HAP-1 (cell line): ENCODE results near the gene KLHL10.
"Not testable (repeated sequence)": the region's sequence is repeated elsewhere in the genome, so short reads cannot be mapped to it uniquely, and the experiment has no call there.

Experiments
- DNase-seq, 2 experiments: peaks; one replicate each; pipeline ENCODE4 v3.0.0-alpha.2; 2016 to 2020; ENCODE audit warnings: low spot score in 2 of 2
- H3K27me3 ChIP-seq: fragments of 250-450 bp; sonication (Bioruptor Pico); 2 replicates; pipeline ENCODE4 v1.5.1; 2020; ENCODE audit warnings: low read depth, mild to moderate bottlenecking, moderate library complexity
- H3K36me3 ChIP-seq: fragments of 250-450 bp; sonication (Bioruptor Pico); replicated peaks from 2 replicates; pipeline ENCODE4 v1.5.1; 2020; ENCODE audit warnings: mild to moderate bottlenecking
- H3K4me1 ChIP-seq: fragments of 250-450 bp; sonication (Bioruptor Pico); 2 replicates; pipeline ENCODE4 v1.5.1; 2020; ENCODE audit warnings: mild to moderate bottlenecking
- H3K4me3 ChIP-seq: fragments of 250-450 bp; sonication (Bioruptor Pico); 2 replicates; pipeline ENCODE4 v1.5.1; 2020; ENCODE audit warnings: mild to moderate bottlenecking, moderate library complexity
- H3K9me3 ChIP-seq: fragments of 250-450 bp; sonication (Bioruptor Pico); 2 replicates; pipeline ENCODE4 v1.5.1; 2020; ENCODE audit warnings: mild to moderate bottlenecking, moderate library complexity
- in situ Hi-C: fragments of 300-500 bp; cut with MboI; formaldehyde crosslinking; loops from 3 replicates; pipeline ENCODE4 v1.14.3; 2020; ENCODE audit warnings: low sequenced_read_pairs, inconsistent platforms, mixed read lengths

Gene KLHL10

DNA sequence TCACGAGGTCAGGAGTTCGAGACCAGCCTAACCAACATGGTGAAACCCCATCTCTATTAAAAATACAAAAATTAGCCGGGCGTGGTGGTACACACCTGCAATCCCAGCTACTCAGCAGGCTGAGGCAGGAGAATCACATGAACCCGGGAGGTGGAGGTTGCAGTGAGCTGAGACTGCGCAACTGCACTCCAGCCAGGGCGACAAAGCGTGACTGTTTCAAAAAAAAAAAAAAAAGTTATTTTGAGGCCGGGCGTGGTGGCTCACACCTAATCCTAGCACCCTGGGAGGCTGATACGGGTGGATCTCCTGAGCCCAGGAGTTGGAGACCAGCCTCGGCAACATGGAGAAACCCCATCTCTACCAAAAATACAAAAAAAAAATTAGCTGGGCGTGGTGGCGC is 13.8 kb downstream of the KLHL10 start:
- H3K36me3 ChIP-seq: peaks cover 27% of the 10 kb centered on the region
- H3K9me3 ChIP-seq, H3K4me1 ChIP-seq, DNase-seq, in situ Hi-C loops, H3K27me3 ChIP-seq, H3K4me3 ChIP-seq: not testable (repeated sequence)

DNA sequence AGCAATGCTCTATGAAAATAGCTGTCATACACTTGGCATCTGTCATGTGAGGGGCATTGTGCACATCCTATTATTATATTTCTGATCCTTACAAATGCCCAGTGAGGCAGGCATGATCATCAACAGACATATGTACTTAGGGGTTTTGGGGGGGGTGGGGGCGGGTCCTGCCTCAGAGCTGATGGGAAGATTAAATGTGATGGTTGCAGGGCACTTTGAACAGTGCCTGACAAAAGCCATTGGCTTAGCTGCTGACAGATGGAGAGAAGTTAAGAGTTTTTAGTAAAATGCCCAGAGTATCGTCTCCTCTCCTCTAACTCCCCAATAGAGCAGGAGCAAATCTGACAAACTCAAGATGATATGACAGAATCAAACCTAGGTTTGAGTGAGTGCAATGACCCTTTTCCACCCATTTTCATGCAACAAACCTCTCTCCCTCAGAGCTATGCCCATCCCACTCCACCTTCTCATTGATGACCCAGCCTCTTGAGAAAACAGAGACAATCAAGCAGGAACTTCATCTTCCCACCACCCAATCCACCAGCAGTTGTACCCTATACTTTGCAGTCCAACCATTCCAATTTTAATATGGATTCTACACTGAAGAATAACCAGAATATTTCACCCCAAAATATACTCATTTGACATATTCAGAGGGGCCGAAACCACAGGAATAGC is 22.8 kb downstream of the KLHL10 start:
- Histone ChIP-seq H3K27me3 (no peaks in the 10 kb centered on the region), H3K9me3 (no peaks in the 10 kb centered on the region), H3K4me3 (no peak overlapping the region), H3K4me1 (peaks cover 13% of the 10 kb centered on the region), H3K36me3 (peaks cover 6% of the 10 kb centered on the region)
- DNase-seq: no peak
- in situ Hi-C loops: no loop called here

DNA sequence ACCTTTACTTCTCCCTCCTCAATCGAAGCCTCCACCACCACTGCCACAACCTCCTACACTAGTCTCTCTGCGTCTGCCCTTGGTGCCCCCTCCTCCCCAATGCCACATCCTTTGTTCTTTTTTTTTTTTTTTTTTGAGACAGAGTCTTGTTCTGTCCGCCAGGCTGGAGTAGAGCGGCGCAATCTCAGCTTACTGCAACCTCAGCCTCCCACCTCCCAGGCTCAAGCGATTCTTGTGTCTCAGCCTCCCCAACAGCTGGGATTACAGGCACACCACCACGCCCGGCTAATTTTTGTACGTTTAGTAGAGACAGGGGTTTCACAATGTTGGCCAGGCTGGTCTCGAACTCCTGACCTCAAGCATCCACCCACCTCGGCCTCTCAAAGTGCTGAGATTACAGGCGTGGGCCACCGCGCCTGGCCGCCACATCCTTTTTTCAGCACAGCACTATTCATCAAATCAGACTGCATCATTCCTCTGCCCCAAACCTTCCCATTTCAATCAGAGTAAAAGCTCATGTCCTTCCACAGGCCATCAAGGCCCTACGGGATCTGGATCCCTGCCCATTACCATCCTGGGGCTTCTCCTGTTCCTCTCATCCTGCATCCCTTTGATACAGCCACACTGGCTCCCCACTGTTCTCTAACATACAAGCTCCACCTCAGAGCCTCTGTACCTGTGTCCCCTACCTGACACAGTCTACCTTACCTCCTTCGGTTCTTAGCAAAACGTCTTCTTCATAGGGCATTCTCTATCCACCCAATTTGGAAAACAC is 25.6 kb downstream of the KLHL10 start:
- H3K4me3 ChIP-seq: peak overlapping the region; percentile 99
- peaks cover 24% of the 10 kb centered on the region for H3K36me3 ChIP-seq
- in situ Hi-C loops: no loop called here
- H3K9me3 ChIP-seq: no peaks in the 10 kb centered on the region
- peaks cover 13% of the 10 kb centered on the region for H3K4me1 ChIP-seq
- no peaks in the 10 kb centered on the region for H3K27me3 ChIP-seq
- no peak for DNase-seq

DNA sequence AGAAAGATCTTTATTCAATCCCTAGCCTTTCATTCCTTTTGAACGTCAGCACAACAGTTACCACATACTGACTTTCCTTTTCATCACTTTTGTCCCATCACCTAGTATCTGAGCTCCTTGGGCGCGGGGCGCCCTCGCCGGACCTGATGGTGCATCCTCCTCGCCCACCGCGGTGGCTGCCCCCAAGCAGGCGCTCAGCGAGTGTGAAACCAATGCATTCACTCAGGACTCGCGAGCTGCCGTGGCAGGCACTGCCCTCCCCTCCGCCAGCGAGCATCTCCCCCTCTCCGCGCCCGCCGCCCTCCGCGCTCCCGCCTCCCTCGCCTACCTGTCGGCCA is 26.8 kb downstream of the KLHL10 start:
- DNase-seq: peak in 1 of 2 experiments; percentile 13
- Histone ChIP-seq H3K36me3 (peaks cover 29% of the 10 kb centered on the region), H3K27me3 (no peaks in the 10 kb centered on the region), H3K4me1 (peaks cover 13% of the 10 kb centered on the region), H3K9me3 (no peaks in the 10 kb centered on the region), H3K4me3 (peak overlapping the region; percentile 99)
- in situ Hi-C loops: no loop called here

DNA sequence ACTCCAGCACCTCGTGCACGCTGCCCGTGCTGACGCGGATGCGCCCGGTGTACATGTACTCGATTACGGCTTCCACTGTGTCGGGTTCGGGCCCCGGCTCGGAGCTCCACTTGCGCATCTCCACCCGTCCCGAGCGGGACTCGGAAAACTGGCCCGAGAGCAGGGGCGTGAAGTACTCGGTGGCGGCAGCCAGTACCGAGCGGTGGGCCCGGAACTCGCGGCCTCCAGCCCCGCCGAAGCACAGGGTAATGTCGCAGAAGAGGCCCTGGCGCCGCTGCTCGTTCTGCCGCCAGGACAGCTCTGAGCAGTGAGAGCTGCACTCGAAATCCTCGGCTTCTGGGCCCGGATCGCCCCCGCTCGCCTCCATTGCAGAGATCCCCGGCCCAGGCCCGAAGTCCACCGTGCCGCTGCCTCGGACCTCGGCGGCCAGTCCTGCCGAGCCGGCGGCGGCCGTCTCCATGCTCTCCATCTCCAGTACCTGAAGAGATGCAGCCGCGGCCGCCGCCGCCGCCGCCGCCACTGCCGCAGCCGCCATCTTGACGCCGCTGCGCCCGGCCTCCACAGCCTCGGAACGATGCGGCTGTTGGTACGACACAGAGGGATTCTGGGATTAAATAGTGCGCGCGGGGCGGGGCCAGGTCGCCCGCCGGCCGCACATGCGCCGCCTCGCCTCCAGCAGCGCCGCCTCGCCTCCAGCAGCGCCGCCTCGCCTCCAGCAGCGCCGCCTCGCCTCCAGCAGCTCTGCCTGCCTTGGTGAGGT is 27.4 kb downstream of the KLHL10 start, which contains the start of gene KLHL11:
Gene KLHL11, minus strand, starts transcription at position 588 of the 760 bp plus-strand sequence. Its CDS starts 53 bp downstream, at position 535.
- Histone ChIP-seq H3K27me3 (no peaks in the 10 kb centered on the region), H3K9me3 (no peaks in the 10 kb centered on the region), H3K4me3 (peak within 1 kb of the TSS; percentile 99), H3K36me3 (peaks cover 34% of the 10 kb centered on the region), H3K4me1 (peaks cover 13% of the 10 kb centered on the region)
- in situ Hi-C loops: no loop called here
- DNase-seq: peak; percentile 89 to 93

DNA sequence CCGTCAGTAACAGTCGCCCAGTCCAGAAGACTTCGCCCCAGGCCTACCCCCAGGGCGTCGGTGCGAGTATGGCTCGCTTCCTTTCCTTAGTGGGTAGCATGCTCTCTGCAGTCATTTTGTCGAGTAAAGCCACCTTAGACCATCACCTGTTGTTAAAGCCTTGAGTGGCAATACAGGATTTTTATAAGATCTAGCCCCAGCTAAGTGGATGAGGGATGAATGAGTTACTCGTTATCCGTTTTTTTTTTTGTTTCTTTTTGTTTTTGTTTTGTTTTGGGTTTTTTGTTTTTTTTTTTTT is 27.9 kb downstream of the KLHL10 start:
- peaks cover 13% of the 10 kb centered on the region for H3K4me1 ChIP-seq
- H3K36me3 ChIP-seq: peaks cover 40% of the 10 kb centered on the region
- peak overlapping the region; percentile 99 for H3K4me3 ChIP-seq
- no peaks in the 10 kb centered on the region for H3K9me3 ChIP-seq
- no peaks in the 10 kb centered on the region for H3K27me3 ChIP-seq
- in situ Hi-C loops: no loop called here
- no peak for DNase-seq

DNA sequence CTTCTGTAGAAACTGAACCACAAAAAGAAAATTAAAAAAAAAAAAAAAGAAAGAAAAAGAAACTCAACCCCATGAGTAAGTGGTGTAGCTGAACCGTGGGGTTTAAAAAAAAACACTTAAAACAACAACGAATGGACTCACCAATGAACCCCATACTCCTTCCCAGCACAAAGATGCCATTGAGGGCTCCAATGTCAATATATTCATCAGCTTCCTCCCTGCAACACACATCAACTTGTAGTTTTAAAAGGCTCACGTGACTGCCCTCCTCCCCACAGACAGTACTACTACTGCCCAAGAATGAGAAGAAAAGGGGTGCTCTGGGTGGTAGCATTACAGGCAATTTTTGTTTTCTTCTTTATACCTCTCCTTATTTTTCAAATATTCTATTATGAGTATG is 30.9 kb downstream of the KLHL10 start:
- no peaks in the 10 kb centered on the region for H3K27me3 ChIP-seq
- DNase-seq: no peak
- no peak overlapping the region for H3K4me3 ChIP-seq
- H3K4me1 ChIP-seq: peaks cover 5% of the 10 kb centered on the region
- in situ Hi-C loops: no loop called here
- peaks cover 65% of the 10 kb centered on the region for H3K36me3 ChIP-seq
- no peaks in the 10 kb centered on the region for H3K9me3 ChIP-seq

DNA sequence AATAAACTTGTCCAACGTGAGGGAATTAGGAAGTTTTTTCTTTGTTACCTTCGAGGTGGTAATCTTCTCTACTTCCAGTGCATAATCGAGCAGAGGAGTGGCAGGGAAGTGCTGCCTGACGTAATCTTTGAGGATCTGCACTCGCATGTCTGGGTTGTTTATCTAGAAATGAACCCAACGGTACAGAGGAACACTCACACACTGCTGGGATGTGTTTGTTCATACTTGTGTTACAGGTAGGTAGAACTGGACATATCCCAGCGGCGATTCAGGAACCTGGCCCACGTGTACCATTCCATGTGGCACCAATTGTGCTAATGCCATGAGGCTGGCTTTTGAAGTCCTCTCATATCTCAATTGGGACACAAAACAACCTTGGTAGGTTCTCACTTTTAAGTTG is 31.8 kb downstream of the KLHL10 start:
- H3K4me3 ChIP-seq: no peak overlapping the region
- in situ Hi-C loops: no loop called here
- no peaks in the 10 kb centered on the region for H3K27me3 ChIP-seq
- no peak for DNase-seq
- no peaks in the 10 kb centered on the region for H3K4me1 ChIP-seq
- H3K36me3 ChIP-seq: peaks cover 71% of the 10 kb centered on the region
- H3K9me3 ChIP-seq: no peaks in the 10 kb centered on the region

DNA sequence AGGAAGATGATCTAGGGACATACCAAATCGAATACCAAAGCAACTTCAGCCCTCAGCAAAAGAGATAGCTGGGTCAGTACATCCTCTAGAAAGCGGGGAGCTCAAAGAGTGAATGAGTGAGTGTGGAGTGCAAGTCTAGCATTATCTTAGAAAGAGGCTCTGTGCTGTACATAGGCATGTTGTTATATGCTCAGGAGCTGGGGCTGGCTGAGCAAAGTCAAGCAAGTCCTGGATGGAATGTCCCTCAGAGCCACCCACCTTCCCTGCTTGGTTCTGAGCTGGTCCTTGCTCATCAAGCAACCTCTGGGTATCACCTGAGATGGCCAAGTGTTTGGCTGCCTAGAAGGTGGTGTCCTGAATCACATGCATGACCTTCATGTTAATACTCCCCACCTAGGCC is 32.5 kb downstream of the KLHL10 start:
- H3K9me3 ChIP-seq: no peaks in the 10 kb centered on the region
- no peak for DNase-seq
- peaks cover 72% of the 10 kb centered on the region for H3K36me3 ChIP-seq
- no peak overlapping the region for H3K4me3 ChIP-seq
- no peaks in the 10 kb centered on the region for H3K27me3 ChIP-seq
- in situ Hi-C loops: no loop called here
- no peaks in the 10 kb centered on the region for H3K4me1 ChIP-seq

DNA sequence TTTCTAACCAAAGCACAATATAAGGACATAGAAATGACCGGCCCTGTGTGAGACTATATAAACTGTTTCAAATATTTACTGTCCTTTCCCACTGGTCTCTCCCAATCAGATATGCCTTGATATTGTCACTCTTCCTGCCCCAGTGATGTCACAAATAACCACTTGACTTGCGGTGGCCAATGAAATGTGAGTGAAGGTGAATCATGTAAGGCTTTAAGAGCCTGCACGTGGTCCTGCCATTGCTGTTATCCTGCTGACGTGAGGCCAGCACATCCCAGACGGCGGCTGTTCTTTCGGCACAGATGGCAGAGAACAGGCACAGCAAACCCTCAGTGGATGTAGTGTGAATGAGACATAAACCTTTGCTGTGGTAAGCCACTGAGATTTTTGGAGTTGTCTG is 33.0 kb downstream of the KLHL10 start:
- H3K4me3 ChIP-seq: no peak overlapping the region
- no peaks in the 10 kb centered on the region for H3K4me1 ChIP-seq
- no peaks in the 10 kb centered on the region for H3K27me3 ChIP-seq
- peaks cover 72% of the 10 kb centered on the region for H3K36me3 ChIP-seq
- in situ Hi-C loops: no loop called here
- no peaks in the 10 kb centered on the region for H3K9me3 ChIP-seq
- DNase-seq: no peak

DNA sequence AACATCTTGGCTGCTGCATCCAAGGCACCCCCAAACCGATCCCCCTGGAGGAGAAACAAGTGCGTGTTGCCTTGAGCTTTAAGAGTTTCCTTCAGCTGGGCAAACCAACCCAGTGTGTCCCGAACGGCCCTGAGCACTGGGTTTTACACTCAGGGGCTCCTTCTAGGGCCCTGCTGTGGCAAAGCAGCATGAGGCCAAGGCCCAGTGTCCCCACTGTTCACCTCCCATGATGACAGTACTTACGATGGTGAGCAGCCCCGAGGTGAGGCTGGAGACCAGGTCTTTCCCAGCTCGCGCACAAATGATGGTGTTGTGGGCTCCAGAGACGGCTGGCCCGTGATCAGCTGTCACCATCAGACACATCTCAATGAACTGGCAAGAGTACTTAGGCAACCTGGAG is 34.2 kb downstream of the KLHL10 start:
- Histone ChIP-seq H3K27me3 (no peaks in the 10 kb centered on the region), H3K9me3 (no peaks in the 10 kb centered on the region), H3K4me3 (no peak overlapping the region), H3K4me1 (no peaks in the 10 kb centered on the region), H3K36me3 (peaks cover 72% of the 10 kb centered on the region)
- DNase-seq: no peak
- in situ Hi-C loops: no loop called here

DNA sequence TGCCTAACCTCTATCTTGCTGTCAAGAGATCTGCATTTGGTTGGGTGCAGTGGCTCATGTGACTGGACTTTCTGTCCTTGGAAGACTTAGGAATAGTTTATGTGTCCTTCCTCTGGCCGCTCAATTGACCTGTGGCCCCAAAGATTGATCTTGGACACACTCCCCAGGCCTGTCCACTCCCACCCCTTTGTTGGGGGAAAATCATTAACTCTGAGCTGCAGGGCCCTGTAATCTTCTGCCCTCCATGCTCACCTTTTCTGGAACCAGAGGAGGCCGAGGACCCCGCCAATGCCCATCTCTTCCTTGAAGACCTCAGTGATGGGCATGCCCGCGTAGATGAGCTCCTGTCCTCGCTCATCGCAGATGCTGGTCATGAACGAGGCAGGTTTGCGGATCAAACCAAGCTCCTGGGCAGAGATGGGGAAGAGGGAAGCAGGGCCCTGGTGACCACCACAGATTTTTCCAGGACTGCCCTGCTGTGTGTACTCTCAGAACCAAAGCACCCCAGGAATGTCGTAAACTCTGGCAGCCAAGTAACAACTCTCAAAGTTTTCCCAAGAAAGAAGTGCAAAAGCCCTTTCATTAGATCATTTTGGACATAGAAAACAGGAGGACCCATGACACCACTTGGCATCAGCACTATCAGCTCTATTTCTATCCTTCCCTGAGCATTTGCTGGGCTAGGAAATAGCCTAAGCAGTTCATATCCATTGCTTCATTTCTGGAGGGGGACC is 36.1 kb downstream of the KLHL10 start:
- no peak for DNase-seq
- H3K4me3 ChIP-seq: no peak overlapping the region
- H3K4me1 ChIP-seq: no peaks in the 10 kb centered on the region
- H3K9me3 ChIP-seq: peaks cover 2% of the 10 kb centered on the region; the same call in 1 of the 2 replicates
- peaks cover 78% of the 10 kb centered on the region for H3K36me3 ChIP-seq
- in situ Hi-C loops: no loop called here
- H3K27me3 ChIP-seq: no peaks in the 10 kb centered on the region

DNA sequence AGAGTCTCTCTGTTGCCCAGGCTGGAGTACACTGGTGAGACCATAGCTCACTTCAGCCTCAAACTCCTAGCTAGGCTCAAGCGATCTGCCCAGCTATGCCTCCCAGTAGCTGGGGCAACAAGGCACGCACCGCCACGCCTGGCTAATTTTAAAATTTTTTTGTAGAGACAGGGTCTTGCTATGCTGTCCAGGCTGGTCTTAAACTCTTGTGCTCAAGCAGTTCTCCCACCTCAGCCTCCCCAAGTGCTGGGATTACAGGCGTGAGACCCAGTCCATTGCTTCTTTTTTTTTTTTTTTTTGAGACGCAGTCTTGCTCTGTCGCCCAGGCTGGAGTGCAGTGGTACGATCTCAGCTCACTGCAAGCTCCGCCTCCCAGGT is 36.7 kb downstream of the KLHL10 start:
- H3K27me3 ChIP-seq, H3K9me3 ChIP-seq, H3K4me3 ChIP-seq, in situ Hi-C loops, H3K4me1 ChIP-seq, DNase-seq: not testable (repeated sequence)
- peaks cover 79% of the 10 kb centered on the region for H3K36me3 ChIP-seq
